Endothelial cell of umbilical vein (primary cell): ENCODE results near the gene GATAD2A. TPM values are rescaled to one million over a fixed set of nuclear protein-coding genes. Genes with fewer than 3 reads are reported as not detected.

Experiments used
- BruUV-seq: library from RNA; stranded (reverse); fragments of 400-500 nt; replicated peaks from 2 replicates; lab custom pipeline; 2021; lab: Mats Ljungman, UMichigan
- CTCF ChIA-PET: fragments of 300-600, 350-600 bp; sonication (Branson Sonifier 250); formaldehyde crosslinking; loops from one replicate; lab custom pipeline; 2021; ENCODE audit warnings: antibody characterized with exemption, inconsistent platforms; lab: Charles Lee
- POLR2A ChIA-PET: fragments of 300-600, 350-600 bp; sonication (Branson Sonifier 250); formaldehyde crosslinking; loops from one replicate; lab custom pipeline; 2021; ENCODE audit warnings: antibody characterized with exemption, inconsistent platforms; lab: Charles Lee
- DNase-seq: peaks from one replicate; pipeline ENCODE4 v3.0.0-alpha.2; 2011; ENCODE audit warnings: low read depth, low spot score
- FAIRE-seq: peaks from 2 replicates; lab custom pipeline; 2011; peaks lifted over from hg19 to GRCh38; lab: Jason Lieb, UNC
- H2AFZ ChIP-seq: 2 replicates; pipeline ENCODE4 v1.6.0; 2012; ENCODE audit warnings: low read depth, low read length, control low read depth, inconsistent platforms
- H3K27ac ChIP-seq: 2 replicates; pipeline ENCODE4 v1.5.1; 2011; ENCODE audit warnings: low read depth, mild to moderate bottlenecking, control low read depth, low read length, moderate library complexity; ENCODE audit not compliant: insufficient read depth
- H3K27me3 ChIP-seq, 2 experiments: 2 replicates each; pipeline versions ENCODE4 v1.6.0 to v1.6.1; 2011; ENCODE audit warnings: low read length in 2 of 2, mixed read lengths in 1 of 2; ENCODE audit not compliant: control insufficient read depth in 2 of 2, insufficient read depth in 2 of 2
- H3K36me3 ChIP-seq, 2 experiments: 2 replicates in 1 of 2; 3 replicates in 1 of 2; pipeline ENCODE4 v1.5.1; 2011; ENCODE audit warnings: low read length in 2 of 2, mild to moderate bottlenecking in 1 of 2, moderate library complexity in 1 of 2; ENCODE audit not compliant: control insufficient read depth in 2 of 2, insufficient read depth in 2 of 2; ENCODE audit errors: extremely low read depth in 1 of 2
- H3K4me1 ChIP-seq: 3 replicates; pipeline ENCODE4 v1.5.1; 2011; ENCODE audit warnings: mild to moderate bottlenecking, low read length; ENCODE audit not compliant: control insufficient read depth, insufficient read depth; ENCODE audit errors: extremely low read depth
- H3K4me2 ChIP-seq: 2 replicates; pipeline ENCODE4 v1.6.1; 2011; ENCODE audit warnings: low read length, control low read depth, mixed read lengths; ENCODE audit not compliant: insufficient read depth
- H3K4me3 ChIP-seq, 3 experiments: fragments of 200-600 bp in 1 of 3; sonication (generic), shearing (Covaris generic) in 1 of 3; replicated peaks in 1 of 3; 2 replicates each; pipeline ENCODE4 v1.5.1; 2011 to 2016; ENCODE audit warnings: control low read depth in 3 of 3, low read length in 3 of 3, mild to moderate bottlenecking in 2 of 3, inconsistent platforms in 1 of 3, low read depth in 1 of 3, moderate library complexity in 1 of 3; ENCODE audit not compliant: insufficient read depth in 1 of 3
- H3K79me2 ChIP-seq: 2 replicates; pipeline ENCODE4 v1.6.0; 2012; ENCODE audit warnings: low read length, inconsistent platforms; ENCODE audit not compliant: control insufficient read depth, insufficient read depth
- H3K9ac ChIP-seq: replicated peaks from 2 replicates; pipeline ENCODE3; 2011; ENCODE audit warnings: low read length, control low read depth; ENCODE audit not compliant: insufficient read depth; ENCODE audit errors: extremely low read depth
- H3K9me1 ChIP-seq: replicated peaks from 3 replicates; pipeline ENCODE4 v1.6.0; 2011; ENCODE audit warnings: mild to moderate bottlenecking, low read length; ENCODE audit not compliant: control insufficient read depth, insufficient read depth; ENCODE audit errors: extremely low read depth
- H3K9me3 ChIP-seq: replicated peaks from 2 replicates; pipeline ENCODE4 v1.5.1; 2012; ENCODE audit warnings: low read length, inconsistent platforms; ENCODE audit not compliant: control insufficient read depth, insufficient read depth
- H4K20me1 ChIP-seq: replicated peaks from 2 replicates; pipeline ENCODE3; 2011; ENCODE audit warnings: mild to moderate bottlenecking, low read length; ENCODE audit not compliant: control insufficient read depth, insufficient read depth; ENCODE audit errors: extremely low read depth
- EZH2 ChIP-seq: IDR thresholded peaks from 2 replicates; pipeline ENCODE4 v1.6.1; 2012; ENCODE audit warnings: borderline replicate concordance, low read depth, mild to moderate bottlenecking, moderate library complexity, low read length, inconsistent platforms; ENCODE audit not compliant: severe bottlenecking
- FOS ChIP-seq: IDR thresholded peaks from 2 replicates; pipeline ENCODE4 v1.6.1; 2011; ENCODE audit warnings: mild to moderate bottlenecking, low read length, moderate library complexity, borderline replicate concordance; ENCODE audit not compliant: insufficient read depth
- GATA2 ChIP-seq: IDR thresholded peaks from 2 replicates; pipeline ENCODE4 v1.7.0; 2011; ENCODE audit warnings: low read depth, mild to moderate bottlenecking, moderate library complexity, mixed read lengths, low read length; ENCODE audit not compliant: insufficient read length, insufficient read depth
- JUN ChIP-seq: IDR thresholded peaks from 2 replicates; pipeline ENCODE4 v1.6.1; 2011; ENCODE audit warnings: borderline replicate concordance, low read depth; ENCODE audit not compliant: insufficient read length, insufficient read depth
- MAX ChIP-seq: IDR thresholded peaks from 2 replicates; pipeline ENCODE4 v1.6.1; 2011; ENCODE audit not compliant: insufficient read depth, insufficient read length
- MYC ChIP-seq: IDR thresholded peaks from one replicate; pipeline ENCODE4 v1.6.1; 2011; ENCODE audit warnings: mild to moderate bottlenecking, low read depth, low read length
- POLR2A ChIP-seq: IDR thresholded peaks from 2 replicates; pipeline ENCODE4 v1.6.1; 2012; ENCODE audit warnings: low read depth, mild to moderate bottlenecking, control low read depth, low read length
- POLR2AphosphoS5 ChIP-seq: IDR thresholded peaks from 2 replicates; pipeline ENCODE4 v1.6.1; 2012; ENCODE audit warnings: low read depth, mild to moderate bottlenecking, control low read depth, low read length, moderate library complexity; ENCODE audit not compliant: insufficient read depth
- dilution Hi-C: fragments of 300-500 bp; cut with MboI; formaldehyde crosslinking; loops from one replicate; pipeline ENCODE4 v1.15.0; 2019; ENCODE audit warnings: low sequenced_read_pairs; ENCODE audit not compliant: extremely low pct_ligation_motif_present
- intact Hi-C: fragments of 100-400 bp; cut with micrococcal nuclease; formaldehyde crosslinking; loops from one replicate; pipeline ENCODE4 v1.10.0; 2022
- polyA plus RNA-seq, 4 experiments: library from polyadenylated mRNA; depleted of rRNA in 3 of 4; stranded (reverse) in 3 of 4; unstranded in 1 of 4; fragments of >200 nt; gene quantifications; 2 replicates each; pipeline versions ENCODE4 v1.2.1 to v1.2.3, GENCODE V29; 2011 to 2012; ENCODE audit warnings: missing spikeins in 1 of 4
- total RNA-seq: library from RNA; stranded (reverse); gene quantifications from 2 replicates; pipeline ENCODE4 v1.2.3, GENCODE V29; 2021

Gene GATAD2A
- total and polyA plus RNA-seq, 2 donors (not counting 3 experiments of a cell fraction or from before 2014, with no cell fraction given): 27.3 to 134 TPM

DNA sequence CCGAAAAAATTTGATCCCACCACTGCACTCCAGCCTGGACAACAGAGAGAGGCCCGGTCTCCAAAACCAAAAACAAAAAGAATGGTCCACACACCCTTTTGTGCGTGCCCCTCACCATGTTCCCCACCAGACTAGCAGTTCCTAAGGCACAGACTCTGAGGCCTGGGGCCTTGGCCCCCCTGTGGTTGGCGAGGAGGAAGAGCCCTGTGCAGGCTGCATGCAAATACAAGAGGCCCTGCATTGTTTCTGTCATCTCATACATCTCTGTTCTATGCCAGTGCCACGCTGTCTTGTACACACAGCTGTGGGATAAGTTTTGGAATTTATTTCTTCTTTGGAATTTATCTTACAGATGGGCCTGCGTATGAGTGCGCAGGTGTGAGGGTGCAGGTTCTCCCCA lies 118.6 kb downstream of the GATAD2A start:
- ChIA-PET POLR2A (no interaction called here), CTCF (no interaction called here)
- DNase-seq (no peak), FAIRE-seq (no peak)
- no peaks in the 10 kb centered on the region for H3K9me3 ChIP-seq
- H3K4me1 ChIP-seq: no peaks in the 10 kb centered on the region
- dilution Hi-C loops: no loop called here
- TF ChIP-seq EZH2: no peak
- TF ChIP-seq POLR2AphosphoS5: no peak
- TF ChIP-seq FOS: no peak
- TF ChIP-seq POLR2A: no peak
- TF ChIP-seq MAX: no peak
- no peak for TF ChIP-seq MYC
- no peak for TF ChIP-seq GATA2
- H4K20me1 ChIP-seq: no peaks in the 10 kb centered on the region
- intact Hi-C loops: no loop called here
- H3K27me3 ChIP-seq: no peaks in the 10 kb centered on the region
- no peak overlapping the region for H2AFZ ChIP-seq
- H3K27ac ChIP-seq: no peak overlapping the region
- no peak overlapping the region for H3K9ac ChIP-seq
- H3K36me3 ChIP-seq: peaks cover 3% of the 10 kb centered on the region in 2 experiments
- no peak overlapping the region for H3K4me2 ChIP-seq
- no TSS peak for BruUV-seq
- no peak overlapping the region for H3K4me3 ChIP-seq
- no peaks in the 10 kb centered on the region for H3K9me1 ChIP-seq
- peaks cover 12% of the 10 kb centered on the region for H3K79me2 ChIP-seq

DNA sequence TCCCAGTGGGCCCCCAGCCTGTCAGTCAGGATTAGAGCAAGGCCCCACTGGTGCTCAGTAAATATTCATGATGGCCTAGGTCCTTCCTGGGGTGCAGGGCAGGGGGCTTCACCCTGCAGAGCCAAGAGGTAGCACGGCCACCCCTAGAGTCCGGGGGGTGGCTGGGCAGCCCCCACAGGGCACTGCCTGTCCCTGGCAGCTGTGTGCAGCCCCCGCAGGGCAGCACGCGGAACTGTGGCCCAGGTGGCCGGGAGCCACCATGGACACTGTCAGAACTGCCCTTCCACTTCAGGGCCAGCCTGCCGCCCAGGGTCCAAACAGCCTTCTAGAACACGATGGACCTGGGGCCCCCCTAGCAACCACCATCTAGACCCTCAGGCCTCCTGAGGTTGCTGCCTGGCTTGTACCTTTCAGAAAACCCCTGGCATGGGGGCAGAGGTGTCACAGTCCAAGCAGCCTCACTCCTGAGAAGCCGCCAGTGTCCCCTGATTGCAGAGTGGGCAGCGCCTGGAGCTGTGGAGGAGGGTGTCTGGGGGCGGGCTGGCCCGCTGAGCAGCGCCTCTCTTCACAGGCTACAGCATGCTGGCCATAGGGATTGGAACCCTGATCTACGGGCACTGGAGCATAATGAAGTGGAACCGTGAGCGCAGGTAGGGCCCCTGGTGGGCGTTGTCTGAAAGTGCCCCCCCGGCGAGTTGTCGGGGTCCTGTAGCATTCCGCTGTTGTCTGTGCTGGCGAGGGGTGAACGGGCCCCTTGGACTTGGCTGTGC lies 120.3 kb downstream of the GATAD2A start:
- Histone ChIP-seq H3K9me3 (no peaks in the 10 kb centered on the region), H3K27me3 (no peaks in the 10 kb centered on the region), H3K27ac (no peak overlapping the region), H3K36me3 (no peaks in the 10 kb centered on the region), H3K9me1 (no peaks in the 10 kb centered on the region), H3K4me2 (no peak overlapping the region), H3K4me1 (no peaks in the 10 kb centered on the region), H3K79me2 (peaks cover 3% of the 10 kb centered on the region), H2AFZ (no peak overlapping the region), H3K9ac (no peak overlapping the region), H4K20me1 (no peaks in the 10 kb centered on the region), H3K4me3 (no peak overlapping the region)
- ChIA-PET POLR2A (no interaction called here), CTCF (no interaction called here)
- dilution Hi-C loops (no loop called here), intact Hi-C loops (no loop called here)
- TF ChIP-seq POLR2AphosphoS5: no peak
- TF ChIP-seq POLR2A: no peak
- no peak for TF ChIP-seq MAX
- TF ChIP-seq GATA2: no peak
- no peak for TF ChIP-seq JUN
- no peak for FAIRE-seq
- BruUV-seq: no TSS peak
- no peak for DNase-seq
